B cell (primary cell): ENCODE results near the gene CARMIL1. TPM values are rescaled to one million over a fixed set of nuclear protein-coding genes. Genes with fewer than 3 reads are reported as not detected.

Experiments
- ATAC-seq: fragments of 200-7000 bp; cut with Tn5 transposase; one replicate; pipeline ENCODE4 v1.10.0; 2021; ENCODE audit warnings: low read depth, mild to moderate bottlenecking, moderate number of reproducible peaks, moderate library complexity
- CTCF ChIA-PET: fragments of 350-600 bp; sonication (Branson Sonifier 250); formaldehyde crosslinking; loops from one replicate; lab custom pipeline; 2021; ENCODE audit warnings: antibody characterized with exemption, inconsistent platforms; lab: Charles Lee
- POLR2A ChIA-PET: fragments of 350-600 bp; sonication (Branson Sonifier 250); formaldehyde crosslinking; loops from one replicate; lab custom pipeline; 2021; ENCODE audit warnings: antibody characterized with exemption; lab: Charles Lee
- DNase-seq: peaks from one replicate; pipeline ENCODE4 v3.0.0; 2013
- H2AFZ ChIP-seq: 2 replicates; pipeline ENCODE4 v1.6.1; 2012; ENCODE audit warnings: mild to moderate bottlenecking, low read depth, low read length; ENCODE audit not compliant: insufficient read depth, poor library complexity, severe bottlenecking
- H3K27ac ChIP-seq, 2 donors: 1 replicate in 1 of 2; 2 replicates in 1 of 2; pipeline ENCODE4 v1.5.1; 2012 to 2013; ENCODE audit warnings: low read length in 2 of 2, mild to moderate bottlenecking in 2 of 2, moderate library complexity in 1 of 2
- H3K27me3 ChIP-seq, 4 experiments: fragments of 200-600 bp in 1 of 4; sonication (generic) in 1 of 4; replicated peaks in 1 of 4; 1 replicate in 2 of 4; 2 replicates in 2 of 4; pipeline versions ENCODE4 v1.6.1 to v1.7.0; 2013 to 2016; ENCODE audit warnings: low read length in 3 of 4, mild to moderate bottlenecking in 2 of 4, mixed read lengths in 1 of 4, moderate library complexity in 1 of 4; ENCODE audit not compliant: insufficient read depth in 4 of 4, control insufficient read depth in 3 of 4; ENCODE audit errors: control extremely low read depth in 1 of 4
- H3K36me3 ChIP-seq, 2 experiments: replicated peaks in 1 of 2; 1 replicate in 1 of 2; 2 replicates in 1 of 2; pipeline versions ENCODE4 v1.6.1 to v1.7.1; 2013; ENCODE audit warnings: low read length in 1 of 2; ENCODE audit not compliant: insufficient read depth in 2 of 2, control insufficient read depth in 1 of 2; ENCODE audit errors: control extremely low read depth in 1 of 2, extremely low read depth in 1 of 2
- H3K4me1 ChIP-seq, 2 donors: fragments of 200-600 bp in 1 of 2; sonication (generic) in 1 of 2; 1 replicate in 1 of 2; 2 replicates in 1 of 2; pipeline versions ENCODE4 v1.5.1 to v1.6.1; 2013 to 2017; ENCODE audit warnings: low read length in 2 of 2; ENCODE audit not compliant: control insufficient read depth in 2 of 2, insufficient read depth in 2 of 2
- H3K4me2 ChIP-seq: replicated peaks from 2 replicates; pipeline ENCODE3; 2012; ENCODE audit warnings: mild to moderate bottlenecking, low read depth, low read length; ENCODE audit not compliant: poor library complexity, severe bottlenecking
- H3K4me3 ChIP-seq, 5 experiments: fragments of 200-600 bp in 1 of 5; sonication (generic) in 1 of 5; 1 replicate in 3 of 5; 2 replicates in 2 of 5; pipeline versions ENCODE4 v1.5.1 to v1.7.0; 2011 to 2016; ENCODE audit warnings: low read length in 4 of 5, mild to moderate bottlenecking in 4 of 5, low read depth in 2 of 5, control low read depth in 1 of 5, moderate library complexity in 1 of 5; ENCODE audit not compliant: insufficient read depth in 1 of 5; ENCODE audit errors: control extremely low read depth in 1 of 5, extremely low read depth in 1 of 5
- H3K79me2 ChIP-seq: fragments of 200-600 bp; sonication (generic); one replicate; pipeline ENCODE4 v1.6.0; 2016; ENCODE audit warnings: low read length; ENCODE audit not compliant: control insufficient read depth, insufficient read depth
- H3K9ac ChIP-seq: fragments of 200-600 bp; sonication (generic); 2 replicates; pipeline ENCODE4 v1.6.1; 2017; ENCODE audit warnings: mild to moderate bottlenecking, low read length, moderate library complexity
- H3K9me3 ChIP-seq, 3 donors: one replicate each; pipeline versions ENCODE4 v1.6.1 to v1.7.1; 2013; ENCODE audit warnings: low read length in 2 of 3; ENCODE audit not compliant: control insufficient read depth in 2 of 3, insufficient read depth in 1 of 3; ENCODE audit errors: control extremely low read depth in 1 of 3
- H4K20me1 ChIP-seq: 2 replicates; pipeline ENCODE4 v1.6.0; 2012; ENCODE audit warnings: mild to moderate bottlenecking, low read length; ENCODE audit not compliant: insufficient read depth, control insufficient read depth, poor library complexity, severe bottlenecking
- H3K27ac Mint-ChIP-seq: one replicate; pipeline ENCODE4 v1.8.0; 2021; ENCODE audit warnings: mixed read lengths
- H3K27me3 Mint-ChIP-seq: one replicate; pipeline ENCODE4 v1.8.0; 2021; ENCODE audit warnings: mixed read lengths
- H3K4me1 Mint-ChIP-seq: one replicate; pipeline ENCODE4 v1.8.0; 2021; ENCODE audit warnings: mixed read lengths
- H3K4me3 Mint-ChIP-seq: one replicate; pipeline ENCODE4 v1.8.0; 2021; ENCODE audit warnings: mixed read lengths
- H3K9me3 Mint-ChIP-seq: one replicate; pipeline ENCODE4 v1.8.0; 2022; ENCODE audit warnings: mixed read lengths; ENCODE audit not compliant: insufficient read depth
- EZH2 ChIP-seq: IDR thresholded peaks from 2 replicates; pipeline ENCODE4 v1.6.1; 2012; ENCODE audit warnings: borderline replicate concordance, low read depth, mild to moderate bottlenecking, moderate library complexity, low read length; ENCODE audit not compliant: insufficient read depth, poor library complexity, severe bottlenecking
- WGBS: methylation state at CpG from one replicate; pipeline ENCODE4 v1.1.5; 2013; ENCODE audit warnings: missing lambda C conversion rate; ENCODE audit not compliant: insufficient coverage; 5-methylcytosine and 5-hydroxymethylcytosine counted together
- intact Hi-C: fragments of 100-400 bp; cut with micrococcal nuclease; formaldehyde crosslinking; loops from one replicate; pipeline ENCODE4 v1.10.0; 2022
- polyA plus RNA-seq: library from polyadenylated mRNA; depleted of rRNA; stranded (reverse); fragments of >200 nt; gene quantifications from 2 replicates; pipeline ENCODE4 v1.2.3, GENCODE V29; 2012
- total RNA-seq, 2 donors: library from RNA; stranded (reverse); fragments of 120-200 nt in 1 of 2; gene quantifications; 1 replicate in 1 of 2; 2 replicates in 1 of 2; pipeline versions ENCODE4 v1.2.3 to v1.2.4, GENCODE V29; 2013 to 2022
- TF ChIP-seq, protein P1 (sequence below): fragments of 200-600 bp; IDR thresholded peaks from one replicate; pipeline ENCODE4 v1.8.0; 2022; ENCODE audit warnings: antibody characterized with exemption, mild to moderate bottlenecking

The CARMIL1 gene
- total and polyA plus RNA-seq, 2 donors (not counting 1 experiment from before 2014, with no cell fraction given): 7.5 to 11.0 TPM

DNA sequence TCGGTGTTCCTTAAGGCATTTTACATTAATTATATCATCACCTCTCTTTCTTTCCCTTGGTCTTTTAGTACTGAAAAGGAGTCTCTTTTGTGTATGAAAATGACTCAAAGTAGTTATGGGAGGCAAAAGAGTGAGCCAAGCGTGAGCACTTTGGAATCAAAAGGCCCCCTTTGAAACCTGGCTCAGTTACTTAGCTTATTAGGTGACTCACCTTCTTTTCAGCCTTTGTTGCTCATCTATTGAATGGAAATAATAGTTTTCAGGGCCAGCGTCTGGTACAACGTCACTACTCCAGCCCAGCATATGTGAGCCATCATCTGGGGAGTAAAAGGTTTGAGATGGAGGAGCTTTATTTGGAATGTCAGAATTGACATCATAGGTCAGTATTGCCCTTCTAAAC lies 225.5 kb downstream of the CARMIL1 start:
- no peak for DNase-seq
- POLR2A ChIA-PET: no interaction called here
- no peak overlapping the region for H3K4me3 ChIP-seq
- H3K4me1 Mint-ChIP-seq: no peaks in the 10 kb centered on the region
- CTCF ChIA-PET: interaction anchor here (0.6 to 2.3 kb wide), 5 partner anchors 14 to 282 kb away, joined by 3 to 12 read pairs (median 4); no protein-coding TSS in a partner anchor
- H3K4me2 ChIP-seq: no peak overlapping the region
- H3K79me2 ChIP-seq: no peaks in the 10 kb centered on the region
- intact Hi-C loops: no loop called here
- peaks cover 0 to 1% of the 10 kb centered on the region in 2 experiments for H3K36me3 ChIP-seq
- no peaks in the 10 kb centered on the region for H3K4me1 ChIP-seq
- no peaks in the 10 kb centered on the region for H3K27me3 Mint-ChIP-seq
- H3K9ac ChIP-seq: no peak overlapping the region
- TF ChIP-seq, protein P1, sequence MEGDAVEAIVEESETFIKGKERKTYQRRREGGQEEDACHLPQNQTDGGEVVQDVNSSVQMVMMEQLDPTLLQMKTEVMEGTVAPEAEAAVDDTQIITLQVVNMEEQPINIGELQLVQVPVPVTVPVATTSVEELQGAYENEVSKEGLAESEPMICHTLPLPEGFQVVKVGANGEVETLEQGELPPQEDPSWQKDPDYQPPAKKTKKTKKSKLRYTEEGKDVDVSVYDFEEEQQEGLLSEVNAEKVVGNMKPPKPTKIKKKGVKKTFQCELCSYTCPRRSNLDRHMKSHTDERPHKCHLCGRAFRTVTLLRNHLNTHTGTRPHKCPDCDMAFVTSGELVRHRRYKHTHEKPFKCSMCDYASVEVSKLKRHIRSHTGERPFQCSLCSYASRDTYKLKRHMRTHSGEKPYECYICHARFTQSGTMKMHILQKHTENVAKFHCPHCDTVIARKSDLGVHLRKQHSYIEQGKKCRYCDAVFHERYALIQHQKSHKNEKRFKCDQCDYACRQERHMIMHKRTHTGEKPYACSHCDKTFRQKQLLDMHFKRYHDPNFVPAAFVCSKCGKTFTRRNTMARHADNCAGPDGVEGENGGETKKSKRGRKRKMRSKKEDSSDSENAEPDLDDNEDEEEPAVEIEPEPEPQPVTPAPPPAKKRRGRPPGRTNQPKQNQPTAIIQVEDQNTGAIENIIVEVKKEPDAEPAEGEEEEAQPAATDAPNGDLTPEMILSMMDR: no peak
- no peak for TF ChIP-seq EZH2
- no peaks in the 10 kb centered on the region for H3K9me3 ChIP-seq
- no CpG with 5 or more reads among the region's 4 CpGs for WGBS
- no peak overlapping the region for H3K27ac ChIP-seq
- H4K20me1 ChIP-seq: no peaks in the 10 kb centered on the region
- no peaks in the 10 kb centered on the region for H3K27me3 ChIP-seq
- no peak overlapping the region for H3K4me3 Mint-ChIP-seq
- H3K27ac Mint-ChIP-seq: no peak overlapping the region
- no peak for ATAC-seq
- H2AFZ ChIP-seq: no peak overlapping the region
- no peaks in the 10 kb centered on the region for H3K9me3 Mint-ChIP-seq

DNA sequence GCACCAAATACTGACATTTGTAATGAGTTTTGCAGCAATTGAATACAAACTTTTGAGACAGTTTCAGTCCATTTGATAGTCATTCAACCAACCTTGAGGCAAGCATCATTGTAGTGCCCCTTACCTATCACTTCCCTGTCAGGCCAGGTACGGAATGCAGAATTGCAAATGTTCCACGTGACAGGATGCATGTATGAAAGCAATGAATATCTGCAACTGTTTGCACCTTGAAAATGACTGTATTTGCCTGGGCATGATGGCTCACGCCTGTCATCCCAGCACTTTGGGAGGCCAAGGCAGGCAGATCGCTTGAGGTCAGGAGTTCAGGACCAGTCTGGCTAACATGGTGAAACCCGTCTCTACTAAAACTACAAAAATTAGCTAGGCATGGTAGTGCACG lies 226.8 kb downstream of the CARMIL1 start:
- DNase-seq: no peak
- intact Hi-C loops: no loop called here
- Histone ChIP-seq H3K9me3 (no peaks in the 10 kb centered on the region), H3K27ac (no peak overlapping the region), H3K4me3 (no peak overlapping the region), H3K4me1 (no peaks in the 10 kb centered on the region), H2AFZ (no peak overlapping the region), H3K9ac (no peak overlapping the region), H4K20me1 (no peaks in the 10 kb centered on the region), H3K36me3 (peaks cover 0 to 1% of the 10 kb centered on the region in 2 experiments), H3K4me2 (no peak overlapping the region), H3K27me3 (no peaks in the 10 kb centered on the region), H3K79me2 (no peaks in the 10 kb centered on the region)
- Mint-ChIP-seq H3K9me3 (no peaks in the 10 kb centered on the region), H3K27ac (no peak overlapping the region), H3K4me3 (no peak overlapping the region), H3K27me3 (no peaks in the 10 kb centered on the region), H3K4me1 (no peaks in the 10 kb centered on the region)
- ChIA-PET CTCF (no interaction called here), POLR2A (no interaction called here)
- no peak for TF ChIP-seq EZH2
- TF ChIP-seq, protein P1: no peak
- no peak for ATAC-seq
- WGBS: 77% methylated on average over 4 of the region's 6 CpGs
